ENCODE results near the gene PODNL1.

DNA sequence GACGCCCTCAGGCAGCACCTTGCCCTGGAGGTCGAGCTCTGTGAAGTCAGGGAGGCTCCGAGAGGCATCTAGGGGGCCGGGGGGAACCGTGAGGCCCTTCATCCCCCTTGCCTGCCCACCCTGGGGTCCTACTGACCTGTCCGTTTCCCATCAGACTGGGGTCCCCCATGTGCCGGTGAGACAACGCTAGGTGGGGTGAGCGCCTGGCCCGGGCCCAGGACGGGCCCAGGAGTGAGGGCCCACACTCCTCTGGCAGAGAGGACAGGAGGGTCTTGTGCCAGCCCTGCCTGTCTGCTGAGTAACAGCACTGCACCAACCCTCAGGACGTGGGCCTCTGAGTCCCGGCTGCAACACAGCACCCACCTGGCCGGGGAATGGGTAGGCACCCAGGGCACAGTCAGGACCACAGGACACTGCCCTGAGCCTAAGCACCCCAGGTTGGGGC lies 28.5 kb upstream of the PODNL1 start:
- TF ChIP-seq TAF1 (IDR thresholded peaks at IDR 0.05; ENCODE audit: borderline replicate concordance, insufficient read depth, low read length) = no peak
- TF ChIP-seq POLR2AphosphoS5 (IDR thresholded peaks at IDR 0.05; ENCODE audit: low read depth, low read length) = no peak
